Measurements from ENCODE around the gene CLPTM1L. TPM values are rescaled to one million over a fixed set of nuclear protein-coding genes. Genes with fewer than 3 reads are reported as not detected.
A peak's percentile ranks its signal among the peaks of the same experiment; 100 is the strongest.

Gene CLPTM1L
- total and polyA plus RNA-seq, 9 of the 15 experiments (the other 6 are each of a cell fraction or from before 2014, with no cell fraction given): 3.5 to 217 (median 177) TPM

DNA sequence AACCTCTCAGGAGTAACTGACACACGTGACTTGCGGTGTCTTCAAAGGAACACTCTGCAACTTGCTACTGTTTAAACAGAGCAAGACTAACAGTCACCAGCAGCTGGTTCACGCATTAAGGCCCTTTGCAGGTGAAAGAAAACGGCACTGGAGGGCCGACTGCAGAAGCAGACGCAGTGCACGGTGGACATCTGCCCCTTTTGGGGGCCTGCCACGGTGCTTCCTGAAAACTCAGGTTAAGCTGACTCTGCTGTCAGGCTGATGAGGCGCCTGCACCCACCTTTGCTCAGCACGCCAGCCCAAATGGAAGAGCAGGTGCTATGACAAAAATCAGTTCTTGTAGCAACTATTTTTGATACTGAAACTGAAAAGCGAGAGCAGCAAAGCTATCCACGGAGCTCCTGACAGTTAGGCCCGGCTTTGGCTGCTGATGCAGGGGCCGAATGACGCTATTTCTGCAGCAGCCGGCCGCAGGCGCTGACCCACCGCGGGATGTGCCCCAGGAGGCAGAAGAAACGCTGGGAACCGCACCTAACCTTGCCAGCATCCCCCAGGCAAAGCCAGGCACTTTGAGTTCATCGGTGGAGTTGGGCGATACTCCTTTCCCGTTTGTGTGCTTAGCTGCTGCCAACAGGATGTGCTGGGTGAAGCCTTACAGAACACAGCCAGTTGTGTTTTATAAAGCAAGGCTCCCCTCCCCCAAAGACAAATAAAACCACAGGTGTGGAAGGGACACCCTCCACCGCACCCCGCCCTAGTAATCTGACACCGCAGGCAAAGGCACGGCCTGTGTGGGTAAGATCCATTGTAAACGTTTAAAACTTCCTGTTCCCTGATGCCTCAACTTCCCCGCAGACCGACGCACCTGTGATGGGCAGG is 29.0 kb downstream of the CLPTM1L start (continued):
- no peak for TF ChIP-seq YY1 (IDR thresholded peaks at IDR 0.05; ENCODE audit: borderline replicate concordance in 1 of 3, control insufficient read depth in 1 of 3, extremely low read depth in 1 of 3, insufficient read depth in 3 of 3, insufficient read length in 1 of 3, insufficient replicate concordance in 2 of 3, low read depth in 1 of 3, low read length in 2 of 3)
- no peak for TF ChIP-seq SMAD3 (CRISPR knock-in tag; conservative IDR thresholded peaks at IDR 0.05)
- TF ChIP-seq SUPT5H (IDR thresholded peaks at IDR 0.05): no peak
- TF ChIP-seq CCAR2 (IDR thresholded peaks at IDR 0.05; ENCODE audit: low read depth, low read length): no peak
- no peak for TF ChIP-seq COPS2 (conservative IDR thresholded peaks at IDR 0.05)
- no peak for TF ChIP-seq TCF7 (IDR thresholded peaks at IDR 0.05; ENCODE audit: borderline replicate concordance)
- TF ChIP-seq TAF7 (tag; IDR thresholded peaks at IDR 0.05): no peak
- TF ChIP-seq ESRRA (IDR thresholded peaks at IDR 0.05; ENCODE audit: borderline replicate concordance, low read depth): peak; percentile 33; the same call in 1 of the 2 replicates
- no peak for TF ChIP-seq SMARCA4 (IDR thresholded peaks at IDR 0.05)
- peak; percentile 8; the same call in 1 of the 2 replicates for TF ChIP-seq ATF7 (IDR thresholded peaks at IDR 0.05)
- no peak for TF ChIP-seq MTF1 (CRISPR knock-in tag; IDR thresholded peaks at IDR 0.05; ENCODE audit: borderline replicate concordance)
- 0 out of 2 replicates have a peak, but pooled peaks have one; percentile 20 for TF ChIP-seq ARID1B (IDR thresholded peaks at IDR 0.05)
- no peak for TF ChIP-seq ZNF224 (CRISPR knock-in tag; IDR thresholded peaks at IDR 0.05)
- no peak for TF ChIP-seq ZNF384 (IDR thresholded peaks at IDR 0.05; ENCODE audit: low read depth, low read length)
- no peak for TF ChIP-seq ZNF696 (CRISPR knock-in tag; conservative IDR thresholded peaks at IDR 0.05)
- TF ChIP-seq, protein P1, sequence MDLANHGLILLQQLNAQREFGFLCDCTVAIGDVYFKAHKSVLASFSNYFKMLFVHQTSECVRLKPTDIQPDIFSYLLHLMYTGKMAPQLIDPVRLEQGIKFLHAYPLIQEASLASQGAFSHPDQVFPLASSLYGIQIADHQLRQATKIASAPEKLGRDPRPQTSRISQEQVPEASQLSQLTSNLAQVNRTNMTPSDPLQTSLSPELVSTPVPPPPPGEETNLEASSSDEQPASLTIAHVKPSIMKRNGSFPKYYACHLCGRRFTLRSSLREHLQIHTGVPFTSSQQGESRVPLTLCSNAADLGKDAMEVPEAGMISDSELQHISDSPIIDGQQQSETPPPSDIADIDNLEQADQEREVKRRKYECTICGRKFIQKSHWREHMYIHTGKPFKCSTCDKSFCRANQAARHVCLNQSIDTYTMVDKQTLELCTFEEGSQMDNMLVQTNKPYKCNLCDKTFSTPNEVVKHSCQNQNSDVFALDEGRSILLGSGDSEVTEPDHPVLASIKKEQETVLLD (IDR thresholded peaks at IDR 0.05): no peak
- no peak for TF ChIP-seq EGR1 (conservative IDR thresholded peaks at IDR 0.05)
- no peak for TF ChIP-seq PCBP1 (IDR thresholded peaks at IDR 0.05; ENCODE audit: low read depth, low read length, poor library complexity, severe bottlenecking)
- no peak for TF ChIP-seq MYNN (IDR thresholded peaks at IDR 0.05)
- TF ChIP-seq MYNN (CRISPR knock-in tag; IDR thresholded peaks at IDR 0.05): no peak
- no peak for TF ChIP-seq HDAC2 (IDR thresholded peaks at IDR 0.05)
- TF ChIP-seq, protein P2, sequence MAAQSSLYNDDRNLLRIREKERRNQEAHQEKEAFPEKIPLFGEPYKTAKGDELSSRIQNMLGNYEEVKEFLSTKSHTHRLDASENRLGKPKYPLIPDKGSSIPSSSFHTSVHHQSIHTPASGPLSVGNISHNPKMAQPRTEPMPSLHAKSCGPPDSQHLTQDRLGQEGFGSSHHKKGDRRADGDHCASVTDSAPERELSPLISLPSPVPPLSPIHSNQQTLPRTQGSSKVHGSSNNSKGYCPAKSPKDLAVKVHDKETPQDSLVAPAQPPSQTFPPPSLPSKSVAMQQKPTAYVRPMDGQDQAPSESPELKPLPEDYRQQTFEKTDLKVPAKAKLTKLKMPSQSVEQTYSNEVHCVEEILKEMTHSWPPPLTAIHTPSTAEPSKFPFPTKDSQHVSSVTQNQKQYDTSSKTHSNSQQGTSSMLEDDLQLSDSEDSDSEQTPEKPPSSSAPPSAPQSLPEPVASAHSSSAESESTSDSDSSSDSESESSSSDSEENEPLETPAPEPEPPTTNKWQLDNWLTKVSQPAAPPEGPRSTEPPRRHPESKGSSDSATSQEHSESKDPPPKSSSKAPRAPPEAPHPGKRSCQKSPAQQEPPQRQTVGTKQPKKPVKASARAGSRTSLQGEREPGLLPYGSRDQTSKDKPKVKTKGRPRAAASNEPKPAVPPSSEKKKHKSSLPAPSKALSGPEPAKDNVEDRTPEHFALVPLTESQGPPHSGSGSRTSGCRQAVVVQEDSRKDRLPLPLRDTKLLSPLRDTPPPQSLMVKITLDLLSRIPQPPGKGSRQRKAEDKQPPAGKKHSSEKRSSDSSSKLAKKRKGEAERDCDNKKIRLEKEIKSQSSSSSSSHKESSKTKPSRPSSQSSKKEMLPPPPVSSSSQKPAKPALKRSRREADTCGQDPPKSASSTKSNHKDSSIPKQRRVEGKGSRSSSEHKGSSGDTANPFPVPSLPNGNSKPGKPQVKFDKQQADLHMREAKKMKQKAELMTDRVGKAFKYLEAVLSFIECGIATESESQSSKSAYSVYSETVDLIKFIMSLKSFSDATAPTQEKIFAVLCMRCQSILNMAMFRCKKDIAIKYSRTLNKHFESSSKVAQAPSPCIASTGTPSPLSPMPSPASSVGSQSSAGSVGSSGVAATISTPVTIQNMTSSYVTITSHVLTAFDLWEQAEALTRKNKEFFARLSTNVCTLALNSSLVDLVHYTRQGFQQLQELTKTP (IDR thresholded peaks at IDR 0.05; ENCODE audit: low read depth in 1 of 2, partially characterized antibody in 2 of 2): no peak
- no peak for TF ChIP-seq PURB (CRISPR knock-in tag; IDR thresholded peaks at IDR 0.05; ENCODE audit: low read depth)
- no peak for TF ChIP-seq EHMT2 (IDR thresholded peaks at IDR 0.05)

Data from K562 (cell line).